ENCODE measurements around the gene LPIN1. TPM values are rescaled to one million over a fixed set of nuclear protein-coding genes. Genes with fewer than 3 reads are reported as not detected.
"Not testable (repeated sequence)": the region's sequence is repeated elsewhere in the genome, so short reads cannot be mapped to it uniquely, and the experiment has no call there.

LPIN1 gene
- total RNA-seq, 2 experiments from 2014 or later = 54.0 to 57.8 TPM

DNA sequence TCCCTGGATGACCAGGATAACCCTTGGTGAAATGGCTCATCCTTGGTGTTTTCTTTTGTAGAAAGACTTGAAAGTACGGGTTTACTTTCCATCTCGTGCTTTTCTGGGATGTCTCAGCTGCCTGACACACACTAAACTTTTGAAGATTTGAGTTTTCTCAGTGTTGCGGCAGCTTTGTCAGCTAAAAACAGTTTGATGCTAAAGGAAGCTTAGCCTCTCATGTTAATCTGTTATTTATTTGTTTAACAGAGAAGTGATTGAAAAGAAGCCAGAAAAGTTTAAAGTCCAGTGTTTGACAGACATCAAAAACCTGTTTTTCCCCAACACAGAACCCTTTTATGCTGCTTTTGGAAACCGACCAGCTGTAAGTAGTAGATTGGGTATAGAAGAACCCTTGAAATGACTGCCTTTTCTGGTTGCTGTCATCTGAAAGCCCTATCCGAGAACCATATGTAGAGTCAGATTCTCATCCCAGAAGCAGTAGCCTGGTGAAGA, 72.8 kb downstream of the LPIN1 start:
- ChIA-PET POLR2A (interaction anchor here (1.2 kb wide), 1 partner anchor 10 kb away, joined by 3 read pairs; no protein-coding TSS in a partner anchor), CTCF (no interaction called here)
- Mint-ChIP-seq H3K36me3 (ENCODE audit: low read depth) (peaks cover 80% of the 10 kb centered on the region), H3K4me1 (no peaks in the 10 kb centered on the region), H3K9me3 (no peaks in the 10 kb centered on the region), H3K27ac (no peak overlapping the region), H3K4me3 (no peak overlapping the region), H3K27me3 (no peaks in the 10 kb centered on the region)
- no peak for DNase-seq

DNA sequence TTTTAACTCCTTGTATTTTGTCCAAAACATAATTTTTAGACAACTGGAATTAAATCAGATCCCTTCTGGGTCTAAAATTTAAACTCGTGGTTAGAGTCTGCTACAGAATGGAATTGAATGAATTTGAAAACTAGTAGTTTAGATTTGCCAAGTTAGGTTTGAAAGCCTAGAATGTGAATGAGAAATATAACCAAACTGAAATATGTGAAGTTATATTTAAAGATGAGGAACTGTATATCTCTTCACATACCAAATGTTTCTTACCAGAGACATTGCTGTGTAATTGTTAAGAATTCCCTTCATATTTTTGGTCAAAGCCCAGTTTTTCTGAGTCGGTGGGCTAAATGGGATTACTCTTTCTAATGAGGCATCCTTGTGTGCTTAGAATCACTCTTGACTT, 74.2 kb downstream of the LPIN1 start:
- Mint-ChIP-seq H3K36me3 (ENCODE audit: low read depth) (peaks cover 80% of the 10 kb centered on the region), H3K4me1 (no peaks in the 10 kb centered on the region), H3K27me3 (no peaks in the 10 kb centered on the region), H3K27ac (no peak overlapping the region), H3K9me3 (no peaks in the 10 kb centered on the region), H3K4me3 (no peak overlapping the region)
- DNase-seq = no peak
- POLR2A ChIA-PET = interaction anchor here (1.2 kb wide), 1 partner anchor 9 kb away, joined by 3 read pairs; no protein-coding TSS in a partner anchor
- CTCF ChIA-PET = no interaction called here

DNA sequence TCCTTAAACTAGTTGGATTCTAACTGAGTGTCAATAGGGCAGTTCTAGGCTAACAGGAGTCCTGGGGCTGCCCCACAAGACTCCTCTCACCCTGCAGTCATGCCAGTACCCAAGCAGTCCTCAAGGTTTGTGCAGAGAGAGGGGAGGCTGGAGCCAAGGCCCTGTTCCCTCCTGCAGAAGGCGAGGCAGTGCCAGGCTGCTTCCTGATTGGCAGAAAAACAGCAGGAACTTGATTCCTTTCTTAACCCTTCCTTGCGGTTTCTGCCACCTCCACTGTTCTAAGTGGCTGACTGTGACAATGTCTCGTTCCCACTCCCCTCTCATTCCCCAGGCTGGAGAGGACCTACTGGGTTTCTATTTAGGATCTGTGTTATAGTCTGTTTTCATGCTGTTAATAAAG, 75.3 kb downstream of the LPIN1 start:
- H3K4me1 Mint-ChIP-seq = no peaks in the 10 kb centered on the region
- H3K9me3 Mint-ChIP-seq = no peaks in the 10 kb centered on the region
- H3K27ac Mint-ChIP-seq = no peak overlapping the region
- no peak for DNase-seq
- CTCF ChIA-PET = no interaction called here
- peaks cover 81% of the 10 kb centered on the region for H3K36me3 Mint-ChIP-seq (ENCODE audit: low read depth)
- POLR2A ChIA-PET = no interaction called here
- H3K4me3 Mint-ChIP-seq = no peak overlapping the region
- no peaks in the 10 kb centered on the region for H3K27me3 Mint-ChIP-seq

DNA sequence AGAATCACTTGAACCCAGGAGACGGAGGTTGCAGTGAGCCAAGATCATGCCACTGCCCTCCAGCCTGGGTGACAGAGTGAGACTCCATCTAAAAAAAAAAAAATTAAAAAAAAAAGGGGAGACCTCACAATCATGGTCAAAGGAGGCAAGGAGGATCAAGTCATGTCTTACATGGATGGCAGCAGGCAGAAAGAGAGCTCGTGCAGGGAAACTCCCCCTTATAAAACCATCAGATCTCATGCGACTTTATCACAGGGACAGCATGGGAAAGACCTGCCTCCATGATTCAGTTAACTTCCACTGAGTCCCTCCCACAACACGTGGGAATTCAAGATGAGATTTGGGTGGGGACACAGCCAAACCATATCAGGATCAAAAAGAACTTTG, 75.9 kb downstream of the LPIN1 start:
- H3K27ac Mint-ChIP-seq, H3K27me3 Mint-ChIP-seq, DNase-seq, H3K4me3 Mint-ChIP-seq, H3K9me3 Mint-ChIP-seq, POLR2A ChIA-PET, H3K4me1 Mint-ChIP-seq, CTCF ChIA-PET: not testable (repeated sequence)
- H3K36me3 Mint-ChIP-seq (ENCODE audit: low read depth) = peaks cover 81% of the 10 kb centered on the region

DNA sequence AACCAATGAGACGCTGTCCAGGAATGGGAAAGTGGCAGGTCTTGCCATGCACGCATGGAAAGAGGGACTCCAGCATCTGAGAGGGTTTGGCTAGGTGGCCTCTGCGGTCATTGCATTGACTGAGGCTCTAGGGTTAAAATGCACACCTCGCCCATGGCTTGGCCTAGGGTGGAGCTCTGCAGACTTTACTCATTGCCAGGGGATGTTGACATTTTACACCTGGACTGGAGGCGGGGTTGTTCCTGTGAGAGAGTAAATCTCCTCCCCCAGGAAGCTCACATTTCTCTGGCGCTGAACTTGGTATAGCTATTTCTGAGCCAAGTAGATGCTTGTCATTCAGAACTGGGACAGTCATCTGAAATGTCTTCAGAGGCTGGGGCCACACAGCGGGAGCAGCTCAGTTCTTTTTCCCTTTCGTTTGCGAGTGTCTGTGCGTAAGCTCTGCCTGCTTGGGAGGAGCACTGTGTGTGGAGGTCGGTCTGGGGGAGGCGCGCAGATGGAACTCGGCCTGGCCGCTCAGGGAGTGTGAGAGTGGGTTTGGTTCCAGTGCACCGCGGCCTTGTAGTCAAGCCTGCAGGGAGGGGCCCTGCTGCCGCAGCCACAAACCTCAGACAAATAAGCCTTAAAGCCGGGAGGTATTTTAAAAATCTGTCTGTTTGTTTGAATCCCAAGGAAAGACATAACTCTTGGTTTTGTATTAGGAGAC, 76.5 kb downstream of the LPIN1 start:
- H3K27me3 Mint-ChIP-seq = no peaks in the 10 kb centered on the region
- H3K4me3 Mint-ChIP-seq = no peak overlapping the region
- peaks cover 82% of the 10 kb centered on the region for H3K36me3 Mint-ChIP-seq (ENCODE audit: low read depth)
- H3K9me3 Mint-ChIP-seq = no peaks in the 10 kb centered on the region
- no peak for DNase-seq
- H3K27ac Mint-ChIP-seq = no peak overlapping the region
- ChIA-PET POLR2A (no interaction called here), CTCF (no interaction called here)
- H3K4me1 Mint-ChIP-seq = peaks cover 6% of the 10 kb centered on the region

DNA sequence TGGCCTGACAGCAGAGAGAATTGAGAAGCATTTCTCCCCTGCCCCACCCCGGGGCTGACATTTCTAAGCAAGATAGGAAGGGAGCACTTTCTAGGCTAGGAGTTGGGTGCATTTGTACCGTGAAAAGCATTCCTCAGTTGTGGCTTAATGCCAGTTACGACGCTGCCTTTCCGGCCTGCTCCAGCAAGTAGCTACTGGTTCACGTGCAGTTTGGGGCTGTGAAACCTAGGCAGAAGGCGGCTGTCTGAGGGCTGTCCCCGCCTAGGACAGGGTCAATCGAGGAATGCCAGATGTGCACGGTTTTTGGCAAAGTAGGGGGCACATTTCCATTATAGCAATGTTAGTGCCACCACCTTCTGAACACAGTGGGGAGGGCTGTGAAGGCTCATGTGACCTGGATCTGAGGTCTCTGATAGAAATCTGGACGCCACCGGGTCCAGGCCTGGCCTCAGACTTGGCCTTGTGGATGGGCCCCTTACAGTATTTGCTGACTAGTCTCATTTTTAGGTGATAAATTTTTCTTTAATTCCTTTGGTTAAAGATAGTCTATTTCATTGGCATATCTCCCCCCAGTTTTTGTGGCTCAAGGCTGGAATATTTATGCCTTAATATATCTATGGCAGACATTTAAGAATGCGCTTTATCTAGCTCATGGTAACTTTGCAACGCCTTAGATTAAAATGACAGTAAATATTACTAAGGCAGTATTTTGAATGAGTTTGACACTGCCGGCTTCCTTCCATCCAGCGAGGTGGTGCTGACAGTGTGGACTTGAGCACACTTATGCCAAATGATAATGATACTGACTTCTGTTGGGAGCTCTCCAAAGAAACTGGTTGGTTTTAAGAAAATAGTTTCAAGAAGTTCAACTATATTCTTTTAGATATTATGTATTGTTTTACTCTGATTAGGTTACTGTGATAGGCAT, 78.7 kb downstream of the LPIN1 start:
- no peak overlapping the region for H3K27ac Mint-ChIP-seq
- H3K4me1 Mint-ChIP-seq = peaks cover 20% of the 10 kb centered on the region
- no peak for DNase-seq
- H3K36me3 Mint-ChIP-seq (ENCODE audit: low read depth) = peaks cover 71% of the 10 kb centered on the region
- ChIA-PET POLR2A (no interaction called here), CTCF (no interaction called here)
- H3K4me3 Mint-ChIP-seq = no peak overlapping the region
- peaks cover 10% of the 10 kb centered on the region for H3K27me3 Mint-ChIP-seq
- H3K9me3 Mint-ChIP-seq = no peaks in the 10 kb centered on the region

DNA sequence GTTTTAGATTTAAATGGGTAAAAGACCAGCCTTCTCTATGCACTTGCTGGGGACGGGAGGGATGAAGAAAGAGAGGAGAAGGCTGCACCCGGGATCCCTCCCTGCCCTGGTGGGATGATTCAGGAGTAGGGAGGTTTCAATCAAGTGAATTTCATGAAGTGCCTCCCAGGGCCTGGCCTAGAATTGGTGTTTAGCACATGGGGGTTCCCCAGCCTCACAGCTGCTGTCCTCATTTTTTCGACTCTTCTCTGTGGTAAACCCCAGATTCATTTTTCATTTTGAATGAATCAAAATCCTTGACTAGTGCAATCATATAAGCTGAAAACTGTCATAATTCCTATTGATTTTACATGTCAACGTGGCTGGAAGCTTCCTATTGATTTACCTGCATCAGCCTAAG, 81.1 kb downstream of the LPIN1 start:
- H3K4me1 Mint-ChIP-seq = peaks cover 29% of the 10 kb centered on the region
- DNase-seq = no peak
- H3K9me3 Mint-ChIP-seq = no peaks in the 10 kb centered on the region
- H3K4me3 Mint-ChIP-seq = no peak overlapping the region
- H3K27ac Mint-ChIP-seq = no peak overlapping the region
- CTCF ChIA-PET = interaction anchor here (1.3 to 2.2 kb wide), 3 partner anchors 42 to 1180 kb away, joined by 4 to 11 read pairs (median 4); no protein-coding TSS in a partner anchor
- POLR2A ChIA-PET = no interaction called here
- peaks cover 29% of the 10 kb centered on the region for H3K27me3 Mint-ChIP-seq
- peaks cover 54% of the 10 kb centered on the region for H3K36me3 Mint-ChIP-seq (ENCODE audit: low read depth)

DNA sequence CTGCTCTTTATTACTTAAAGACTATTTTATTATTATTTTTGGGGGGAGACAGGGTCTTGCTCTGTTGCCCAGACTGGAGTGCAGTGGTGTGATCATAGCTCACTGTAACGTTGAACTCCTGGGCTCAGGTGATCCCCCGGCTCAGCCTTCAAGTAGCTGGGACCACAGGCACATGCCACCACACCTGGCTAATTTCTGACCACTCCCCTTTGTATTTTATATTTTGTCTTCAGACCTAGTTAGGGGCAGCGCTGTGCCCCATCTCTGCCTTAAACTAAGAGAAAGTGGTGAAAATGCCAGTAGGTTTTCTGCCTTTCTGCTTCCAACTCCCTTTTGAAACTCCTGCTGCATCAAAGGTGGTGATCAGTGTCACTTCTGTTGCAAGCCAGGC, 82.5 kb downstream of the LPIN1 start:
- ChIA-PET POLR2A (interaction anchor here (0.9 to 1.9 kb wide), 3 partner anchors 9 to 1178 kb away, joined by 3 to 7 read pairs (median 4); partner anchors contain the start of gene TRIB2), CTCF (interaction anchor here (0.6 to 3.0 kb wide), 10 partner anchors 44 to 1186 kb away, joined by 3 to 18 read pairs (median 3); partner anchors contain the start of gene TRIB2)
- Mint-ChIP-seq H3K9me3 (no peaks in the 10 kb centered on the region), H3K27ac (no peak overlapping the region), H3K36me3 (ENCODE audit: low read depth) (peaks cover 40% of the 10 kb centered on the region), H3K27me3 (peaks cover 39% of the 10 kb centered on the region), H3K4me1 (peaks cover 29% of the 10 kb centered on the region), H3K4me3 (no peak overlapping the region)
- DNase-seq = no peak

DNA sequence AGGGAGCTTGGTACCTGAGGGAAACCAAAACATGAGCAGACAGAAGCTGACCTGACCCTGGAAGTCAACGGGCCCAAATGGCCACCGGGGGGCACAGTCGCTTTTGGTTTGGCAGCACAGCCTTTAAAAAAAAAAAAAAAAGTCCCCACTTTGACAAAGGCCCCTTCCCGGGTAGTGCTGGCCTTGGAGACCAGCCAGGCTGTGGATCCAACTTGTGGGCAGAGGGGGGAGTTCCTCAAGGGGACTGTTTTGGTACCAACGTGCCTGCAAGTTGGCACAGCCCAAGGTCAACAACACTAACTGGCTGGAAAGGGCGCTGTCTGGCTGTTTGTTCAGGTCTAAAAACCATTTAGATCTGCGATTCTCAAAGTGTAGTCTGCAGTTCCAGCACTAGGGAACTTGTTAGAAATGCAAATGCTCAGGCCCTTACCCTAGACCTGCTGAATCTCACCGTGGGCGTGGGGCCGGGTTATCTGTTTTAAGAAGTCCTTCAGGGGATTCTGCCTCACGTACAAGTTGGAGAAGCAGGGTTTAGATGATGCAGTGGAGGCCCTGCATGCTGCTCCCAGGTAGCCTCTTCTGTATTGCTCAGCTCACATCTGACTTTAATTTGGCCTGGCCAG, 83.0 kb downstream of the LPIN1 start:
- DNase-seq = peak; percentile 61
- peak overlapping the region; percentile 52 for H3K4me3 Mint-ChIP-seq
- H3K27me3 Mint-ChIP-seq = peaks cover 45% of the 10 kb centered on the region
- POLR2A ChIA-PET = interaction anchor here (0.9 to 1.9 kb wide), 3 partner anchors 10 to 1178 kb away, joined by 3 to 7 read pairs (median 4); partner anchors contain the start of gene TRIB2
- peaks cover 29% of the 10 kb centered on the region for H3K4me1 Mint-ChIP-seq
- CTCF ChIA-PET = interaction anchor here (0.6 to 3.0 kb wide), 10 partner anchors 50 to 1186 kb away, joined by 3 to 18 read pairs (median 3); partner anchors contain the start of gene TRIB2
- H3K36me3 Mint-ChIP-seq (ENCODE audit: low read depth) = peaks cover 35% of the 10 kb centered on the region
- H3K9me3 Mint-ChIP-seq = no peaks in the 10 kb centered on the region
- peak overlapping the region; percentile 13 for H3K27ac Mint-ChIP-seq

DNA sequence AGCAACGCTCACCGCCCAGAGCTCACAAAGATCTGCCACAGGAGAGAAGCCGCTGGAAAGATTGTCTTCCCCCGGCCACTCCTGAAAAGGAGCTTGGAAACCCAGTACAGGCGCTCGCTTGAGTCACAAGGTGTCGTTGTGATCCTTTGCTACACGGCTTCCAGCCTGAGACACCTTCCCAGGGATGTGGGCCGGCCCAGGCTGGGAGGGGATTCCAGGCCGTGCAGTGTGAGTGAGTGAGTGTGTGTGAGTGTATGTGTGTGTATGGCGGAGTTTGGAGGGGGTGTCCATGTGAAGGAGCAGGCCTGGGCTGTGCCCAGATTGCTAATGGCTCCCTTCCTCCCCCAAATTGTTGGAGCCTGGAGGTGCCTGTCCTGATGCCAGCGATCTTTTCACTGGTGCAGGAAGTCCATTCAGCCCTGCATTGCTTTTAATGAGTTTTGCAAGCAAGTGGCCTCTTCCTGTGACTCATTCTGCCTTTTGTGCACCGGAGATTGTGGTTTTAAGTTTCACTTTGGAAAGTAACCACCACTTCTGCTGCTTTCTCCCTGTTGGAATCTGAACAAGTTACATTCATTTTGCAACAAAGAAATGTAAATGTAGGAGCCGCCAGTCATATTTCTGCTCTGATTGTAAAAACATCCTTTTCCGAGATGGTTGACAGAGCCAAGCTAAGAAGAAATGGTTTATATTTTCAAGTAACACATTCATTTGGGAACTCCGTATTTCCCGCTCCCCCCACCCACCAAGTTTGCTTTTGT, 83.7 kb downstream of the LPIN1 start:
- Mint-ChIP-seq H3K4me3 (peak overlapping the region; percentile 52), H3K36me3 (ENCODE audit: low read depth) (peaks cover 29% of the 10 kb centered on the region), H3K4me1 (peaks cover 29% of the 10 kb centered on the region), H3K27ac (peak overlapping the region; percentile 13), H3K9me3 (peaks cover 6% of the 10 kb centered on the region), H3K27me3 (peaks cover 51% of the 10 kb centered on the region)
- CTCF ChIA-PET = interaction anchor here (1.0 to 3.0 kb wide), 5 partner anchors 51 to 1177 kb away, joined by 3 to 18 read pairs (median 3); partner anchors contain the start of gene TRIB2
- POLR2A ChIA-PET = interaction anchor here (0.9 to 1.9 kb wide), 3 partner anchors 10 to 1119 kb away, joined by 3 to 7 read pairs (median 3); partner anchors contain the start of gene TRIB2
- DNase-seq = peak; percentile 64

DNA sequence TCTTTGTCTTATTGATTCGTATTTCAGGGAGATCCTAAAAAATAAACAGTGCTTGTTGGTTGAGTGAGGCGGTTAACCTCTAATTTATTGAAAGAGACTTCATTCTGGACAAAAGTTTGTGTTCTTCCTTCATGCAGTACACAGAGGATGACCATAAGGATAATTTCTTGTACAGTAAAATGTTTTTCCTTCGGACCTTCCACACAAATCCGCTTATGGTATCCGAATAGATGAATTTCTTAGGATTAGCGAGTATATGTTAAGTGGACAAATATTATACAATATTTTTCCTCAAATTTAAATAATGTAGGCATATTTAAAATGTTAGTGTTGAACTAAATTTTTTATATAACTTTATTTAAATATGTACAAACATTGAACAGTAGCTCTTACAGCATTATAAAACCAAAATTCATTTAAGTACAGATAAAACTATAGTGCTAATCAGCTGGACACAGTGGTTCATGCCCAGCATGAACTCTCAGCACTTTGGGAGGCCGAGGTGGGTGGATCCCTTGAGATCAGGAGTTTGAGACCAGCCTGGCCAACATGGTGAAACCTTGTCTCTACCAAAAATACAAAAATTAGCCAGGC, 84.4 kb downstream of the LPIN1 start:
- Mint-ChIP-seq H3K36me3 (ENCODE audit: low read depth) (peaks cover 23% of the 10 kb centered on the region), H3K27ac (no peak overlapping the region), H3K4me3 (peak overlapping the region; percentile 52), H3K27me3 (peaks cover 55% of the 10 kb centered on the region), H3K4me1 (peaks cover 29% of the 10 kb centered on the region), H3K9me3 (peaks cover 6% of the 10 kb centered on the region)
- no peak for DNase-seq
- POLR2A ChIA-PET = interaction anchor here (1.4 to 1.9 kb wide), 2 partner anchors 886 to 1118 kb away, joined by 3 to 7 read pairs; partner anchors contain the start of gene TRIB2
- CTCF ChIA-PET = interaction anchor here (3.0 kb wide), 1 partner anchor 886 kb away, joined by 18 read pairs; the partner anchor contains the start of gene TRIB2

Measured in activated CD4-positive, alpha-beta memory T cell treated with anti-CD3 and anti-CD28 coated beads, Interleukin-2, amount 10 ng/mL, durations not matched to agents 7 days and 5 days (primary cell).